ENCODE data around the gene PLEKHO2. TPM values are rescaled to one million over a fixed set of nuclear protein-coding genes. Genes with fewer than 3 reads are reported as not detected.
"Not testable (repeated sequence)": the region's sequence is repeated elsewhere in the genome, so short reads cannot be mapped to it uniquely, and the experiment has no call there.

The PLEKHO2 gene
- total RNA-seq, 6 donors from 2014 or later = 21.9 to 83.0 (median 51.3) TPM

DNA sequence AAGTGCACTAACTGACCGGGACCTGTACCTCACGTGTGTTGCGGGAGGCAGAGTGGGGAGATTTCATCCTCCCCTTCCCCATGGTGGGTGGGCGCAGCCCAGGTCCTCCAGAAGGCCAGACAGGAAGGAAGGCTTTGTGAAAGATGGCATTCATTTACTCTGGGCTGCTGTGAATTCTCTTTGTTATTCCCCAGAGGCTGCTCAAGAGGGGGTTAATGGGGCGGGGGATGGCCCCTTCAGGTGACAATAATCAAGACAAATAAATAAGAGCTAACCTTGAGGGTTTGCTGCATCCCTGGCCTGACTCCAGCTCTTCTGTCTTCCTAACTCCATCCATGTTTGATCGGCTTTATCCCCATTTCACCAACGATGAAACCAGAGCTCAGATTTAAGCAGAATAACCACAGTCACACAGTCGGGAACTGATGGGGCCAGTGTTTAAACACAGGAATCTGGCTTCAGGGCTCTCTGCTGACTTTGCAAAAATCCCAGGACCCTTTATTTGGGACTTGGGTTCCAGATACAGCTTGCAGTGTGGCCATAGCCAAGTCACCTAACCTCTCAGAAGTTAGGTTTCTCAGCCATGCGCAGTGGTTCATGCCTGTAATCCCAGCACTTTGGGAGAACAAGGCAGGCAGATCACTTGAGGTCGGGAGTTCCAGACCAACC, 32.8 kb upstream of the PLEKHO2 start:
- 70 to 73% methylated on average over 8 to 10 of the region's 10 CpGs for whole genome bisulfite sequencing, 2 donors
- H3K36me3 ChIP-seq = no peaks in the 10 kb centered on the region
- DNase-seq = no peak
- no peak overlapping the region for H3K4me3 ChIP-seq
- H3K27ac ChIP-seq = no peak overlapping the region
- no peaks in the 10 kb centered on the region for H3K9me3 ChIP-seq
- no peak for ATAC-seq (ENCODE audit: low FRiP score in 2 of 2)
- TF ChIP-seq CTCF (IDR thresholded peaks at IDR 0.05) (no peak), EP300 (IDR thresholded peaks at IDR 0.05) (no peak), POLR2AphosphoS5 (IDR thresholded peaks at IDR 0.05) (no peak), POLR2A (IDR thresholded peaks at IDR 0.05) (no peak)
- no peaks in the 10 kb centered on the region for H3K27me3 ChIP-seq
- H3K4me1 ChIP-seq = no peaks in the 10 kb centered on the region

- H3K36me3 ChIP-seq = no peaks in the 10 kb centered on the region
- WGBS, 2 donors = 33 to 38% methylated on average over 14 of the region's 14 CpGs
- DNase-seq (peak; percentile 71 to 84), ATAC-seq (ENCODE audit: low FRiP score in 2 of 2) (peak; percentile 75 to 93)
- TF ChIP-seq CTCF (IDR thresholded peaks at IDR 0.05) = peak; percentile 72 to 97 (median 86)
- no peak for TF ChIP-seq EP300 (IDR thresholded peaks at IDR 0.05)
- TF ChIP-seq POLR2A (IDR thresholded peaks at IDR 0.05) = no peak
- TF ChIP-seq POLR2AphosphoS5 (IDR thresholded peaks at IDR 0.05) = no peak
- no peak overlapping the region for H3K4me3 ChIP-seq
- no peak overlapping the region for H3K27ac ChIP-seq
- no peaks in the 10 kb centered on the region for H3K27me3 ChIP-seq
- H3K4me1 ChIP-seq = no peaks in the 10 kb centered on the region
- no peaks in the 10 kb centered on the region for H3K9me3 ChIP-seq
Measured at GRCh38 chr15:64809649-64810496, 31.8 kb upstream of the PLEKHO2 start.

GRCh38 chr15:64810497-64811326, 31.0 kb upstream of the PLEKHO2 start:
- TF ChIP-seq CTCF (IDR thresholded peaks at IDR 0.05) (no peak), POLR2AphosphoS5 (IDR thresholded peaks at IDR 0.05) (no peak), EP300 (IDR thresholded peaks at IDR 0.05) (no peak)
- H3K4me1 ChIP-seq = no peaks in the 10 kb centered on the region
- H3K27ac ChIP-seq = no peak overlapping the region
- ATAC-seq (ENCODE audit: low FRiP score in 2 of 2) = no peak
- H3K36me3 ChIP-seq = no peaks in the 10 kb centered on the region
- 55 to 76% methylated on average over 4 to 6 of the region's 6 CpGs for WGBS, 2 donors
- DNase-seq = no peak
- no peaks in the 10 kb centered on the region for H3K27me3 ChIP-seq
- H3K9me3 ChIP-seq = no peaks in the 10 kb centered on the region
- H3K4me3 ChIP-seq = no peak overlapping the region

DNA sequence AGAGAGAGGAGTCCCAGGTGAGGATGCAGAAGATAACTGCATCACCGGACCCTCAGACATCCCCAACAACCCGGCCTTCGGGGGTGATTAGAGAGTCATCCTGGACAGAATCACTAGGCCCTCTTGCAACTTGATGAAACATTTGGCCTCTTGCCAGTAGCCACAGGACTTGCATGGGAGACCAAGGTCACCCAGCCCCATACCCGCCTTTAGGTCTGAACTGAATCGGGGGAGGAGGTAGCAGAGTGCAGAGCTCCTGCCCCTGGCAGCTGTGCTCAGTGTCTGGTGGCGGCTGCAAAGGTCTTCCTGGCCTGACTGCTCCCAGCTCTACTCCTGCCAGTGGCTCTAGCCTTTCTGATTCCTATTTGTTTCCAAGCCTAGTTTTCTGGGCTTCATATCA, 28.6 kb upstream of the PLEKHO2 start:
- Histone ChIP-seq H3K4me3 (no peak overlapping the region), H3K27me3 (no peaks in the 10 kb centered on the region), H3K4me1 (no peaks in the 10 kb centered on the region), H3K36me3 (no peaks in the 10 kb centered on the region), H3K27ac (no peak overlapping the region), H3K9me3 (no peaks in the 10 kb centered on the region)
- 72 to 74% methylated on average over 6 of the region's 6 CpGs for WGBS, 2 donors
- no peak for DNase-seq
- TF ChIP-seq POLR2A (IDR thresholded peaks at IDR 0.05) (no peak), POLR2AphosphoS5 (IDR thresholded peaks at IDR 0.05) (no peak), CTCF (IDR thresholded peaks at IDR 0.05) (no peak), EP300 (IDR thresholded peaks at IDR 0.05) (no peak)
- ATAC-seq (ENCODE audit: low FRiP score in 2 of 2) = no peak

- not testable (repeated sequence) for H3K36me3 ChIP-seq, H3K4me1 ChIP-seq
Measured at GRCh38 chr15:64814283-64814682, 27.4 kb upstream of the PLEKHO2 start.

GRCh38 chr15:64814965-64815364, 26.8 kb upstream of the PLEKHO2 start:
- 59 to 75% methylated on average over 4 of the region's 4 CpGs for whole genome bisulfite sequencing, 2 donors
- not testable (repeated sequence) for H3K9me3 ChIP-seq; H3K36me3 ChIP-seq; H3K27me3 ChIP-seq; H3K27ac ChIP-seq; DNase-seq; H3K4me1 ChIP-seq; H3K4me3 ChIP-seq; ATAC-seq (ENCODE audit: low FRiP score in 2 of 2)

More at GRCh38 chr15:64814283-64814682, 27.4 kb upstream of the PLEKHO2 start:
- not testable (repeated sequence) for H3K4me3 ChIP-seq; H3K27ac ChIP-seq; DNase-seq; H3K27me3 ChIP-seq; ATAC-seq (ENCODE audit: low FRiP score in 2 of 2); H3K9me3 ChIP-seq
- 93 to 97% methylated on average over 8 of the region's 8 CpGs for WGBS, 2 donors
